Stomach (tissue), 9 donors: ENCODE results near the gene HELT. TPM values are rescaled to one million over a fixed set of nuclear protein-coding genes. Genes with fewer than 3 reads are reported as not detected.

Source experiments
- DNase-seq, 2 donors: peaks; one replicate each; pipeline versions ENCODE4 v3.0.0 to v3.0.0-alpha.2; 2013 to 2019
- H3K27ac ChIP-seq, 5 donors: fragments of 200-600 bp in 4 of 5; sonication (generic) in 4 of 5; one replicate each; pipeline ENCODE4 v1.5.1; 2013 to 2019; ENCODE audit warnings: mild to moderate bottlenecking in 1 of 5, moderate library complexity in 1 of 5
- H3K27me3 ChIP-seq, 3 donors: fragments of 200-600 bp; sonication (generic); one replicate each; pipeline ENCODE4 v1.5.1; 2017 to 2019; ENCODE audit warnings: mixed run types in 1 of 3
- H3K36me3 ChIP-seq, 4 donors: fragments of 200-600 bp; sonication (generic); 1 replicate in 3 of 4; 2 replicates in 1 of 4; pipeline ENCODE4 v1.5.1; 2016 to 2019
- H3K4me1 ChIP-seq, 4 donors: fragments of 200-600 bp; sonication (generic); one replicate each; pipeline ENCODE4 v1.5.1; 2016 to 2019
- H3K4me3 ChIP-seq, 4 donors: fragments of 200-600 bp; sonication (generic) in 3 of 4; one replicate each; pipeline ENCODE4 v1.5.1; 2016 to 2019; ENCODE audit warnings: mild to moderate bottlenecking in 1 of 4
- H3K9me3 ChIP-seq, 4 donors: fragments of 200-600 bp; sonication (generic); one replicate each; pipeline ENCODE4 v1.5.1; 2016 to 2019
- EP300 ChIP-seq: sonication (generic); formaldehyde crosslinking; IDR thresholded peaks from one replicate; pipeline ENCODE4 v1.6.1; 2017; ENCODE audit warnings: antibody characterized with exemption
- POLR2A ChIP-seq, 4 donors: fragments of 450-650 bp; IDR thresholded peaks; one replicate each; pipeline ENCODE4 v1.6.1; 2016; ENCODE audit warnings: antibody characterized with exemption in 4 of 4, control low read depth in 2 of 4, mild to moderate bottlenecking in 1 of 4, moderate library complexity in 1 of 4
- POLR2AphosphoS5 ChIP-seq, 3 donors: sonication (generic); formaldehyde crosslinking; IDR thresholded peaks; one replicate each; pipeline ENCODE4 v1.6.1; 2016; ENCODE audit warnings: antibody characterized with exemption in 3 of 3
- WGBS, 5 donors: extraction: QIAGEN DNeasy Blood & Tissue Kit in 3 of 5; methylation state at CpG; one replicate each; pipeline versions ENCODE4 v1.1.5 to v1.1.7; 2013 to 2018; 5-methylcytosine and 5-hydroxymethylcytosine counted together
- intact Hi-C: fragments of 100-400 bp; cut with DNase I; formaldehyde crosslinking; loops from one replicate; pipeline ENCODE4 v1.15.1; 2023; ENCODE audit warnings: low total_unique reads
- polyA plus RNA-seq, 3 donors: library from polyadenylated mRNA; stranded (reverse); fragments of 200-250 nt; gene quantifications; one replicate each; pipeline ENCODE4 v1.2.3, GENCODE V29; 2013
- total RNA-seq, 5 donors: library from RNA; depleted of rRNA; stranded (reverse); fragments of >200 nt; gene quantifications; one replicate each; pipeline versions ENCODE4 v1.1.0 to v1.2.3, GENCODE V29; 2014 to 2016
- TF ChIP-seq, protein P1 (sequence below), 7 experiments: fragments of 450-650 bp in 4 of 7; fragments of 200-600 bp in 3 of 7; sonication (generic) in 3 of 7; IDR thresholded peaks; one replicate each; pipeline ENCODE4 v1.5.1; 2016 to 2019; ENCODE audit warnings: antibody characterized with exemption in 7 of 7, control low read depth in 2 of 7, mild to moderate bottlenecking in 1 of 7
- donor health status: healthy with polysubstance abuse.
- donor health status: Bipolar disorder and iron deficiency.
- donor health status: healthy.

Gene HELT
- total and polyA plus RNA-seq, 8 donors, result not detected

DNA sequence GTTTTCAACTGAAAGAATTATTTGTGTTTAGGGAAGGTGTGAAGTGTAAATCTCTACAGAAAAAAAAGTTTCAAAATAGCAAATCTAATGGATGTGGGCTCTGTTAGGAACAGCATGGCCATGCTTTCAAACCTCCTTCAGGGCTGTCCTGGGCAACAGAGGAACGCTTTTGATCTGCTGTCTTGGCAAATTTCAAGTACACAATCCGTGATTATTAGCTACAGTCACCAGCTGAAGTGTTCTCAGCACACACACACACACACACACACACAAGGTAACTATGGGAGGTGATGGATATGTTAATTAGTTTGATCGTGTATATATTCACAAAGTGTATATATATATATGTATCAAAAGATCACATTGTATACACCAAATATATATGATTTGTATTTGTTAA, 40.5 kb upstream of the HELT start:
- H3K4me1 ChIP-seq, result peaks cover 0 to 18% (median 6%) of the 10 kb centered on the region in 4 donors
- peaks cover 0 to 2% (median 0%) of the 10 kb centered on the region in 3 donors for H3K27me3 ChIP-seq
- H3K27ac ChIP-seq, result no peak overlapping the region
- H3K36me3 ChIP-seq, result no peaks in the 10 kb centered on the region
- intact Hi-C loops, result no loop called here
- no peaks in the 10 kb centered on the region for H3K9me3 ChIP-seq
- no peak for TF ChIP-seq POLR2AphosphoS5 (IDR thresholded peaks at IDR 0.05)
- TF ChIP-seq POLR2A (IDR thresholded peaks at IDR 0.05), result no peak
- TF ChIP-seq EP300, result no peak
- TF ChIP-seq, protein P1, sequence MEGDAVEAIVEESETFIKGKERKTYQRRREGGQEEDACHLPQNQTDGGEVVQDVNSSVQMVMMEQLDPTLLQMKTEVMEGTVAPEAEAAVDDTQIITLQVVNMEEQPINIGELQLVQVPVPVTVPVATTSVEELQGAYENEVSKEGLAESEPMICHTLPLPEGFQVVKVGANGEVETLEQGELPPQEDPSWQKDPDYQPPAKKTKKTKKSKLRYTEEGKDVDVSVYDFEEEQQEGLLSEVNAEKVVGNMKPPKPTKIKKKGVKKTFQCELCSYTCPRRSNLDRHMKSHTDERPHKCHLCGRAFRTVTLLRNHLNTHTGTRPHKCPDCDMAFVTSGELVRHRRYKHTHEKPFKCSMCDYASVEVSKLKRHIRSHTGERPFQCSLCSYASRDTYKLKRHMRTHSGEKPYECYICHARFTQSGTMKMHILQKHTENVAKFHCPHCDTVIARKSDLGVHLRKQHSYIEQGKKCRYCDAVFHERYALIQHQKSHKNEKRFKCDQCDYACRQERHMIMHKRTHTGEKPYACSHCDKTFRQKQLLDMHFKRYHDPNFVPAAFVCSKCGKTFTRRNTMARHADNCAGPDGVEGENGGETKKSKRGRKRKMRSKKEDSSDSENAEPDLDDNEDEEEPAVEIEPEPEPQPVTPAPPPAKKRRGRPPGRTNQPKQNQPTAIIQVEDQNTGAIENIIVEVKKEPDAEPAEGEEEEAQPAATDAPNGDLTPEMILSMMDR (IDR thresholded peaks at IDR 0.05), result no peak
- peak in 1 of 2 donors; percentile 51 for DNase-seq
- no peak overlapping the region for H3K4me3 ChIP-seq
- WGBS, 5 donors, result 7 to 31% (median 23%) methylated on average over 3 of the region's 3 CpGs

DNA sequence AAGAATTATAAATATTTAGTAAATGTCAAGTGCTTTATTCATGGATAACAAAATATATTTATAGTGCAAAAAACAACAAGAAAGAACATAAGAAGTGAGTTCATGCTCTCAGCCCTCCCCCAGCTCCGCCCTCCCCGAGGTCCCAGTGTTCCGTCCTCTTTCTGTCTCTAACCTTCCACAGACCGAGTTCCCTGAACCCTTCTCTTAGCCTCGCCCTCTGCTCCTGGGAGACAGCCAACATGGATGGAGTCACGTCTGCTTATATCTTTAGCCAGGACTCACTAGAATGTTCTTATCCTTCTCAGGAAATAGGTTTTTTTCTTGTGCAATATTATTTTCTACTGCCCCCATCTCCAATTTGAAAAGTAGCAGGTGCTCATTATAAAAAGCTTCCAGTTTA, 40.1 kb upstream of the HELT start:
- H3K27ac ChIP-seq, result no peak overlapping the region
- H3K4me3 ChIP-seq, result no peak overlapping the region
- peak; percentile 29 to 58 for DNase-seq
- H3K4me1 ChIP-seq, result peaks cover 0 to 19% (median 6%) of the 10 kb centered on the region in 4 donors
- intact Hi-C loops, result no loop called here
- no peaks in the 10 kb centered on the region for H3K9me3 ChIP-seq
- H3K27me3 ChIP-seq, result peaks cover 0 to 2% (median 0%) of the 10 kb centered on the region in 3 donors
- 13 to 25% (median 14%) methylated on average over 6 of the region's 6 CpGs for WGBS, 5 donors
- H3K36me3 ChIP-seq, result no peaks in the 10 kb centered on the region
- peak in 1 of 3 donors; percentile 4 for TF ChIP-seq POLR2AphosphoS5 (IDR thresholded peaks at IDR 0.05)
- TF ChIP-seq EP300, result no peak

DNA sequence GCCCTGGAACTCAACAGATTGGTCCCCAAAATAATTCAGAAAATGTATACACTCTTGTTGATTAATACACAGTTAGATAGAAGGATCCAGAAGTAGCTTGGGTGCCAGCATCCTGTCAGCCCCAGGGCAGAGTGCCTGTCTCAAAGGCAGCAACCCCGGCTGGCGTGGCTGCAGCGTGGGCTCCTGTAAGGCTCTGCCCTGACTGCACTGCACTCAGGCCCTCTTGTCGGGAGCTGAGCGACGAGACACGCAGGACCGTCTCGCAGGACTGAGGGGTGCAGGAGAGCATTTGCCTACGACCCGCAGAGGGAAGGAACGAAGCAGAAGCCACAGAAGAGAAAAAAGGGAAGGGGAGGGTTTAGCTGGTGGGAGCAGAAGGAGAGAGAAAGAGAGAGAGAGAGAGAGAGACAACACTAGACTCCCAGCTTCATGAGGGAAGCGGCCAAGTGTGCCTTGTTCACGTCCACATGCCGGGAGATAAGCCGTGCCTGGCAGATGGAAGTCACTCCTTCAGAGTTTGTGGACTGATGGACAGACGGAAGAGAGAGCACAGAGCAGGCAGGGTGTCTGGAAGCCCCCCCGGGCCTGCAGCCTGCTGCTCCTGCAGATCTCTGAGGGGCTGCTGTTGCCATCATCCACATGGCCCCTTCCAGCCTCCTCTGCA, 38.7 kb upstream of the HELT start:
- H3K4me3 ChIP-seq, result no peak overlapping the region
- intact Hi-C loops, result no loop called here
- peaks cover 0 to 27% (median 14%) of the 10 kb centered on the region in 4 donors for H3K4me1 ChIP-seq
- WGBS, 5 donors, result 67 to 81% (median 80%) methylated on average over 18 of the region's 18 CpGs
- TF ChIP-seq EP300, result no peak
- TF ChIP-seq POLR2A (IDR thresholded peaks at IDR 0.05), result no peak
- TF ChIP-seq, protein P1 (IDR thresholded peaks at IDR 0.05), result no peak
- no peak for TF ChIP-seq POLR2AphosphoS5 (IDR thresholded peaks at IDR 0.05)
- H3K27ac ChIP-seq, result no peak overlapping the region
- DNase-seq, result no peak
- peaks cover 0 to 2% (median 0%) of the 10 kb centered on the region in 3 donors for H3K27me3 ChIP-seq
- no peaks in the 10 kb centered on the region for H3K36me3 ChIP-seq
- no peaks in the 10 kb centered on the region for H3K9me3 ChIP-seq

DNA sequence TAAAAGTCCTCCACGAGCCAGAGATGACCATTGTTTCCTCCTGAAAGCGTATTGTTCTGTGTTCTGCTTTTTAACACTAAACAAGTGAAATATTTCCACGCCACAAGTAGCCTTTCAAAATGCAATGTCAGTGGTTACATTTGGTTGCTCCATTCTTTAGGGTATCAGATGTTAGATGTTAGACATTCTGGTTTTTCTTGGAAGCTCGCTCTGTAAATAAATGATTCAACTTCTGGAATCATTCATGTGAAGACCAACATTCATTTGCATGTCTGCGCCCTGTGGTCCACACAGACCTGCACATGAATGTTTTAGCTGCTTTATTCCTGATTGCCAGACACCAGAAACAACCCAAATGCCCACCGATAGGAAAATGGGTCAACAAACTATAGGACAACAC, 38.0 kb upstream of the HELT start:
- H3K27ac ChIP-seq, result no peak overlapping the region
- H3K4me1 ChIP-seq, result peaks cover 0 to 27% (median 14%) of the 10 kb centered on the region in 4 donors
- WGBS, 5 donors, result 75 to 87% (median 86%) methylated on average over 6 of the region's 6 CpGs
- peaks cover 0 to 1% (median 0%) of the 10 kb centered on the region in 3 donors for H3K27me3 ChIP-seq
- no peak for DNase-seq
- intact Hi-C loops, result no loop called here
- H3K9me3 ChIP-seq, result no peaks in the 10 kb centered on the region
- no peaks in the 10 kb centered on the region for H3K36me3 ChIP-seq
- H3K4me3 ChIP-seq, result no peak overlapping the region
- TF ChIP-seq POLR2A (IDR thresholded peaks at IDR 0.05) (no peak), POLR2AphosphoS5 (IDR thresholded peaks at IDR 0.05) (no peak), EP300 (no peak)
- TF ChIP-seq, protein P1 (IDR thresholded peaks at IDR 0.05), result no peak
